SK-N-SH (cell line): ENCODE results near the gene TTLL7. TPM values are rescaled to one million over a fixed set of nuclear protein-coding genes. Genes with fewer than 3 reads are reported as not detected.

Experiments used
- CTCF ChIA-PET: fragments of 300-600, 350-600 bp; formaldehyde crosslinking; extraction: SDS; loops from one replicate; lab custom pipeline; 2021; lab: Yijun Ruan, JAX
- POLR2A ChIA-PET: fragments of 350-600 bp; sonication (Branson Sonifier 250); formaldehyde crosslinking; extraction: SDS; loops from one replicate; lab custom pipeline; 2020; ENCODE audit warnings: antibody characterized with exemption, inconsistent platforms; lab: Yijun Ruan, JAX
- DNase-seq: peaks from one replicate; pipeline ENCODE4 v3.0.0; 2012
- H2AFZ ChIP-seq: fragments of 200-600 bp; sonication (generic); 2 replicates; pipeline ENCODE4 v1.8.1; 2016; ENCODE audit warnings: antibody characterized with exemption, mild to moderate bottlenecking, low read depth
- H3F3A ChIP-seq: fragments of 200-600 bp; sonication (generic); replicated peaks from 2 replicates; pipeline ENCODE3; 2016; ENCODE audit warnings: antibody characterized with exemption, mild to moderate bottlenecking; ENCODE audit not compliant: insufficient read depth
- H3K27ac ChIP-seq, 2 experiments: fragments of 200-500 bp in 1 of 2; fragments of 200-600 bp in 1 of 2; sonication (Bioruptor generic) in 1 of 2; sonication (generic), shearing (Covaris generic) in 1 of 2; 2 replicates each; pipeline versions ENCODE4 v1.5.1 to v1.6.1; 2014 to 2016; ENCODE audit warnings: low read depth in 2 of 2, inconsistent platforms in 1 of 2, low read length in 1 of 2, mild to moderate bottlenecking in 1 of 2, mixed read lengths in 1 of 2
- H3K27me3 ChIP-seq: fragments of 200-600 bp; sonication (generic), shearing (Covaris generic); 2 replicates; pipeline ENCODE4 v1.6.1; 2016; ENCODE audit warnings: mixed run types; ENCODE audit not compliant: insufficient read depth
- H3K36me3 ChIP-seq, 2 experiments: fragments of 200-500 bp in 1 of 2; fragments of 200-600 bp in 1 of 2; sonication (Bioruptor generic) in 1 of 2; sonication (generic) in 1 of 2; replicated peaks in 1 of 2; 2 replicates each; pipeline versions ENCODE3 to v1.5.1; 2014 to 2016; ENCODE audit warnings: low read length in 1 of 2, mild to moderate bottlenecking in 1 of 2; ENCODE audit not compliant: insufficient read depth in 2 of 2, control insufficient read depth in 1 of 2
- H3K4me1 ChIP-seq, 2 experiments: fragments of 200-500 bp in 1 of 2; fragments of 200-600 bp in 1 of 2; sonication (Bioruptor generic) in 1 of 2; sonication (generic), shearing (Covaris generic) in 1 of 2; 2 replicates each; pipeline versions ENCODE4 v1.5.1 to v1.6.1; 2014 to 2016; ENCODE audit warnings: low read depth in 1 of 2, low read length in 1 of 2, mixed run types in 1 of 2; ENCODE audit not compliant: insufficient read depth in 2 of 2, control insufficient read depth in 1 of 2
- H3K4me2 ChIP-seq: fragments of 200-600 bp; sonication (generic), shearing (Covaris generic); 2 replicates; pipeline ENCODE4 v1.6.1; 2017; ENCODE audit warnings: mixed run types
- H3K4me3 ChIP-seq, 2 experiments: fragments of 200-500 bp in 1 of 2; fragments of 200-600 bp in 1 of 2; sonication (Bioruptor generic) in 1 of 2; sonication (generic), shearing (Covaris generic) in 1 of 2; 2 replicates each; pipeline versions ENCODE4 v1.5.1 to v1.8.1; 2014 to 2016; ENCODE audit warnings: low read depth in 2 of 2, inconsistent platforms in 1 of 2, low read length in 1 of 2, mild to moderate bottlenecking in 1 of 2, mixed read lengths in 1 of 2, moderate library complexity in 1 of 2
- H3K79me2 ChIP-seq: fragments of 200-600 bp; sonication (generic); 2 replicates; pipeline ENCODE4 v1.8.1; 2017; ENCODE audit warnings: mild to moderate bottlenecking; ENCODE audit not compliant: insufficient read depth
- H3K9ac ChIP-seq: fragments of 200-600 bp; sonication (generic); 2 replicates; pipeline ENCODE4 v1.6.1; 2017; ENCODE audit warnings: mixed run types
- H3K9me2 ChIP-seq: fragments of 200-600 bp; sonication (generic); 2 replicates; pipeline ENCODE4 v1.6.1; 2017; ENCODE audit warnings: mixed run types
- H3K9me3 ChIP-seq: fragments of 200-600 bp; sonication (generic); 2 replicates; pipeline ENCODE4 v1.6.1; 2017; ENCODE audit warnings: mixed run types, mild to moderate bottlenecking, moderate library complexity
- H4K20me1 ChIP-seq: fragments of 200-600 bp; sonication (generic); 2 replicates; pipeline ENCODE4 v1.6.1; 2017; ENCODE audit warnings: mild to moderate bottlenecking, mixed run types; ENCODE audit not compliant: insufficient read depth
- CTCF ChIP-seq: fragments of 200-600 bp; sonication (generic); IDR thresholded peaks from 2 replicates; pipeline ENCODE4 v1.6.1; 2017; ENCODE audit warnings: antibody characterized with exemption, mild to moderate bottlenecking, moderate library complexity
- ELF1 ChIP-seq: IDR thresholded peaks from 2 replicates; pipeline ENCODE4 v1.4.0; 2012
- EP300 ChIP-seq, 2 experiments: IDR thresholded peaks; 2 replicates each; pipeline versions ENCODE4 v1.4.0 to v1.6.1; 2012; ENCODE audit warnings: borderline replicate concordance in 1 of 2, low read depth in 1 of 2, low read length in 1 of 2
- FOXJ3 ChIP-seq: sonication (generic); formaldehyde crosslinking; IDR thresholded peaks from 2 replicates; pipeline ENCODE4 v1.5.1; 2020; ENCODE audit warnings: mild to moderate bottlenecking, missing genetic modification reagents
- RFX5 ChIP-seq: IDR thresholded peaks from 2 replicates; pipeline ENCODE4 v1.6.1; 2012; ENCODE audit warnings: mild to moderate bottlenecking, improper control_type of control experiment, low read length
- SMC3 ChIP-seq: IDR thresholded peaks from 2 replicates; pipeline ENCODE4 v1.6.1; 2012; ENCODE audit warnings: low read depth, low read length, improper control_type of control experiment
- TAF1 ChIP-seq: IDR thresholded peaks from 2 replicates; pipeline ENCODE4 v1.6.1; 2012; ENCODE audit warnings: low read depth, mild to moderate bottlenecking, low read length, moderate library complexity, borderline replicate concordance
- WGBS: methylation state at CpG from one replicate; pipeline ENCODE4 v1.1.6; 2017; ENCODE audit warnings: low lambda C conversion rate; 5-methylcytosine and 5-hydroxymethylcytosine counted together
- polyA plus RNA-seq, 3 experiments: library from polyadenylated mRNA; depleted of rRNA; stranded (reverse); fragments of >200 nt; gene quantifications; 2 replicates each; pipeline ENCODE4 v1.2.3, GENCODE V29; 2012
- TF ChIP-seq, protein P1 (sequence below): IDR thresholded peaks from 2 replicates; pipeline ENCODE4 v1.4.0; 2012; ENCODE audit warnings: low read depth
- TF ChIP-seq, protein P2 (sequence below): IDR thresholded peaks from 2 replicates; pipeline ENCODE4; 2012

TTLL7 gene
- polyA plus RNA-seq, 1 of the 3 experiments (the other 2 are of a cell fraction) = 7.3 TPM

- POLR2A ChIA-PET = no interaction called here
- no peak for DNase-seq
Observed at GRCh38 chr1:83928396-83928795, 70.5 kb downstream of the TTLL7 start.

GRCh38 chr1:83927701-83928100, 71.2 kb downstream of the TTLL7 start:
- Histone ChIP-seq H3K79me2 (no peaks in the 10 kb centered on the region), H3K9ac (no peak overlapping the region), H3K4me3 (no peak overlapping the region), H3K27ac (no peak overlapping the region), H4K20me1 (no peaks in the 10 kb centered on the region), H2AFZ (no peak overlapping the region), H3K9me3 (no peaks in the 10 kb centered on the region), H3K27me3 (no peaks in the 10 kb centered on the region), H3K4me1 (no peaks in the 10 kb centered on the region), H3K4me2 (no peak overlapping the region), H3K36me3 (peaks cover 0 to 10% of the 10 kb centered on the region in 2 experiments), H3F3A (no peaks in the 10 kb centered on the region), H3K9me2 (no peaks in the 10 kb centered on the region)
- TF ChIP-seq, protein P1, sequence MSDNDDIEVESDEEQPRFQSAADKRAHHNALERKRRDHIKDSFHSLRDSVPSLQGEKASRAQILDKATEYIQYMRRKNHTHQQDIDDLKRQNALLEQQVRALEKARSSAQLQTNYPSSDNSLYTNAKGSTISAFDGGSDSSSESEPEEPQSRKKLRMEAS = no peak
- no peak for DNase-seq
- WGBS = 90% methylated on average over 1 of the region's 1 CpG
- POLR2A ChIA-PET = no interaction called here
- CTCF ChIA-PET = interaction anchor here (1.1 to 2.6 kb wide), 5 partner anchors 9 to 506 kb away, joined by 3 to 9 read pairs (median 5); no protein-coding TSS in a partner anchor

More at GRCh38 chr1:83928396-83928795, 70.5 kb downstream of the TTLL7 start:
- Histone ChIP-seq H3K4me2 (no peak overlapping the region), H3K27ac (no peak overlapping the region), H3K9me3 (no peaks in the 10 kb centered on the region), H3K27me3 (no peaks in the 10 kb centered on the region), H3K36me3 (peaks cover 0 to 14% of the 10 kb centered on the region in 2 experiments), H3K4me3 (no peak overlapping the region), H3K4me1 (no peaks in the 10 kb centered on the region), H3F3A (no peaks in the 10 kb centered on the region), H3K9me2 (no peaks in the 10 kb centered on the region), H3K9ac (no peak overlapping the region), H4K20me1 (no peaks in the 10 kb centered on the region), H2AFZ (no peak overlapping the region), H3K79me2 (no peaks in the 10 kb centered on the region)
- TF ChIP-seq CTCF (no peak), TAF1 (no peak), RFX5 (no peak), EP300 (IDR thresholded peaks at IDR 0.05; ENCODE audit: borderline replicate concordance in 1 of 2, low read depth in 1 of 2, low read length in 1 of 2) (no peak), ELF1 (no peak), SMC3 (no peak)
- TF ChIP-seq, protein P2, sequence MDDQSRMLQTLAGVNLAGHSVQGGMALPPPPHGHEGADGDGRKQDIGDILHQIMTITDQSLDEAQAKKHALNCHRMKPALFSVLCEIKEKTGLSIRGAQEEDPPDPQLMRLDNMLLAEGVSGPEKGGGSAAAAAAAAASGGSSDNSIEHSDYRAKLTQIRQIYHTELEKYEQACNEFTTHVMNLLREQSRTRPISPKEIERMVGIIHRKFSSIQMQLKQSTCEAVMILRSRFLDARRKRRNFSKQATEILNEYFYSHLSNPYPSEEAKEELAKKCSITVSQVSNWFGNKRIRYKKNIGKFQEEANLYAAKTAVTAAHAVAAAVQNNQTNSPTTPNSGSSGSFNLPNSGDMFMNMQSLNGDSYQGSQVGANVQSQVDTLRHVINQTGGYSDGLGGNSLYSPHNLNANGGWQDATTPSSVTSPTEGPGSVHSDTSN = no peak
- CTCF ChIA-PET = interaction anchor here (1.3 to 2.6 kb wide), 2 partner anchors 195 to 505 kb away, joined by 5 to 9 read pairs; no protein-coding TSS in a partner anchor

DNA sequence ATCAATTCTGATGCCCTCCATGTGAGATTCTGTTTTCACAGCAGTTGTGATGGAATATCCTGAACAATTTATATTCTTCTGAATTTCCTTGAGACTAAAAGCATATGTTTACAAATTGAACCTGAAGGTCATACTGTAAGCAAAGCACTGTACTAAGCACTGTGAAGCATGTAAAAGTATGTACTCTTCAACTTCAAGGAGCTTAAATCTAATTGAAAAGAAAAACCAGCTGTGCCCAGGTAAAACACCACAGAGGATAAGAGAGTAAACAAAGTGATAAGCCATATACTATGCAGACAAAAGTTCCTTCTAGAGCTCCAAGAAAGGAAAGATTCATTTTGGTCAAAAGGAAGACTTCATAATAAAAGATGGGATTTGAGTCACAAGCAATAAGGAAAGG, 71.9 kb downstream of the TTLL7 start:
- Histone ChIP-seq H3K9me3 (no peaks in the 10 kb centered on the region), H2AFZ (no peak overlapping the region), H3K79me2 (no peaks in the 10 kb centered on the region), H3K4me2 (no peak overlapping the region), H3K4me1 (no peaks in the 10 kb centered on the region), H3K36me3 (peaks cover 0 to 10% of the 10 kb centered on the region in 2 experiments), H4K20me1 (no peaks in the 10 kb centered on the region), H3K27me3 (no peaks in the 10 kb centered on the region), H3K27ac (no peak overlapping the region), H3K9ac (no peak overlapping the region), H3K4me3 (no peak overlapping the region), H3F3A (no peaks in the 10 kb centered on the region), H3K9me2 (no peaks in the 10 kb centered on the region)
- ChIA-PET CTCF (interaction anchor here (1.1 to 2.6 kb wide), 4 partner anchors 9 to 196 kb away, joined by 3 to 9 read pairs (median 4); no protein-coding TSS in a partner anchor), POLR2A (no interaction called here)
- no peak for DNase-seq
- no peak for TF ChIP-seq FOXJ3
